IMR-90 (cell line): ENCODE measurements around the gene TMEM144. TPM values are rescaled to one million over a fixed set of nuclear protein-coding genes. Genes with fewer than 3 reads are reported as not detected.
"Not testable (repeated sequence)": the region's sequence is repeated elsewhere in the genome, so short reads cannot be mapped to it uniquely, and the experiment has no call there.

Source experiments
- ATAC-seq: fragments of 200-7000 bp; cut with Tn5 transposase; 2 replicates; pipeline ENCODE4 v1.9.1; 2020; ENCODE audit warnings: low read depth, mild to moderate bottlenecking, moderate library complexity
- BruUV-seq: library from RNA; stranded (reverse); fragments of 400-500 nt; replicated peaks from 2 replicates; lab custom pipeline; 2021; lab: Mats Ljungman, UMichigan
- CTCF ChIA-PET: fragments of 300-600 bp; formaldehyde crosslinking; extraction: SDS; loops from one replicate; lab custom pipeline; 2021; ENCODE audit warnings: antibody characterized with exemption; lab: Yijun Ruan, JAX
- POLR2A ChIA-PET: fragments of 300-600 bp; sonication (Branson Sonifier 250); formaldehyde crosslinking; loops from one replicate; lab custom pipeline; 2022; ENCODE audit warnings: antibody characterized with exemption; ENCODE audit not compliant: unreplicated experiment; lab: Charles Lee
- DNase-seq: peaks from one replicate; pipeline ENCODE4 v3.0.0; 2013
- H2AFZ ChIP-seq: replicated peaks from 2 replicates; pipeline ENCODE3; 2013; ENCODE audit warnings: low read length, mild to moderate bottlenecking; ENCODE audit not compliant: poor library complexity
- H2AK5ac ChIP-seq: 2 replicates; pipeline ENCODE4 v1.6.1; 2013; ENCODE audit warnings: low read depth, low read length, inconsistent platforms
- H2AK9ac ChIP-seq: replicated peaks from 2 replicates; pipeline ENCODE3; 2013; ENCODE audit warnings: mild to moderate bottlenecking, low read depth, low read length, moderate library complexity; ENCODE audit not compliant: poor library complexity
- H2BK120ac ChIP-seq: 2 replicates; pipeline ENCODE4 v1.6.1; 2013; ENCODE audit warnings: low read depth, low read length, inconsistent platforms
- H2BK15ac ChIP-seq: 3 replicates; pipeline ENCODE4 v1.6.1; 2013; ENCODE audit warnings: low read depth, low read length, inconsistent platforms
- H2BK20ac ChIP-seq: 2 replicates; pipeline ENCODE4 v1.6.1; 2013; ENCODE audit warnings: low read depth, mild to moderate bottlenecking, inconsistent platforms, low read length, moderate library complexity
- H2BK5ac ChIP-seq: 2 replicates; pipeline ENCODE4 v1.6.1; 2013; ENCODE audit warnings: mild to moderate bottlenecking, low read depth, low read length, inconsistent platforms; ENCODE audit not compliant: poor library complexity, severe bottlenecking
- H3K14ac ChIP-seq: replicated peaks from 2 replicates; pipeline ENCODE4 v1.6.1; 2013; ENCODE audit warnings: low read depth, low read length, inconsistent platforms
- H3K18ac ChIP-seq: 2 replicates; pipeline ENCODE4 v1.6.1; 2013; ENCODE audit warnings: low read depth, low read length, control low read depth
- H3K23ac ChIP-seq: 2 replicates; pipeline ENCODE4 v1.6.1; 2013; ENCODE audit warnings: low read depth, low read length, inconsistent platforms
- H3K27ac ChIP-seq: 2 replicates; pipeline ENCODE4 v1.5.1; 2013; ENCODE audit warnings: mild to moderate bottlenecking, control low read depth, low read length; ENCODE audit not compliant: insufficient read depth
- H3K27me3 ChIP-seq: 2 replicates; pipeline ENCODE4 v1.6.1; 2013; ENCODE audit warnings: low read length; ENCODE audit not compliant: control insufficient read depth, insufficient read depth
- H3K36me3 ChIP-seq: 2 replicates; pipeline ENCODE4 v1.6.1; 2013; ENCODE audit warnings: low read length, mixed read lengths; ENCODE audit not compliant: control insufficient read depth, insufficient read depth
- H3K4ac ChIP-seq: 2 replicates; pipeline ENCODE4 v1.6.1; 2013; ENCODE audit warnings: low read depth, low read length, inconsistent platforms
- H3K4me1 ChIP-seq: 2 replicates; pipeline ENCODE4 v1.6.1; 2013; ENCODE audit warnings: low read length, mixed read lengths; ENCODE audit not compliant: control insufficient read depth, insufficient read depth
- H3K4me2 ChIP-seq: 2 replicates; pipeline ENCODE4 v1.6.1; 2013; ENCODE audit warnings: low read depth, mild to moderate bottlenecking, control low read depth, low read length, moderate library complexity
- H3K4me3 ChIP-seq: 2 replicates; pipeline ENCODE4 v1.5.1; 2013; ENCODE audit warnings: low read depth, mild to moderate bottlenecking, control low read depth, low read length, moderate library complexity; ENCODE audit not compliant: insufficient read depth
- H3K56ac ChIP-seq: 2 replicates; pipeline ENCODE4 v1.6.1; 2013; ENCODE audit warnings: low read length, inconsistent platforms; ENCODE audit not compliant: insufficient read depth; ENCODE audit errors: extremely low read depth
- H3K79me1 ChIP-seq, 2 experiments: 2 replicates each; pipeline ENCODE4 v1.6.1; 2013; ENCODE audit warnings: low read length in 2 of 2, inconsistent platforms in 1 of 2, low read depth in 1 of 2
- H3K9ac ChIP-seq: 2 replicates; pipeline ENCODE4 v1.6.1; 2013; ENCODE audit warnings: low read depth, low read length, control low read depth
- H3K9me1 ChIP-seq: 2 replicates; pipeline ENCODE4 v1.6.1; 2013; ENCODE audit warnings: low read length, inconsistent platforms; ENCODE audit not compliant: insufficient read depth
- H3K9me3 ChIP-seq: 2 replicates; pipeline ENCODE4 v1.6.1; 2013; ENCODE audit warnings: low read length; ENCODE audit not compliant: control insufficient read depth, insufficient read depth
- H4K20me1 ChIP-seq: 2 replicates; pipeline ENCODE4 v1.6.1; 2013; ENCODE audit warnings: low read length, inconsistent platforms; ENCODE audit not compliant: insufficient read depth
- H4K5ac ChIP-seq: 2 replicates; pipeline ENCODE4 v1.6.1; 2013; ENCODE audit warnings: mild to moderate bottlenecking, low read depth, low read length, control low read depth
- H4K8ac ChIP-seq, 2 experiments: 2 replicates each; pipeline ENCODE4 v1.6.1; 2013; ENCODE audit warnings: low read depth in 2 of 2, low read length in 2 of 2, control low read depth in 1 of 2, inconsistent platforms in 1 of 2
- H4K91ac ChIP-seq: 2 replicates; pipeline ENCODE4 v1.6.1; 2013; ENCODE audit warnings: low read depth, low read length, inconsistent platforms; ENCODE audit not compliant: insufficient read depth
- CHD1 ChIP-seq: IDR thresholded peaks from 2 replicates; pipeline ENCODE4 v1.6.1; 2012; ENCODE audit warnings: low read depth, low read length, improper control_type of control experiment
- FOS ChIP-seq: fragments of 150-350 bp; IDR thresholded peaks from 2 replicates; pipeline ENCODE4 v1.6.1; 2016; ENCODE audit warnings: low read depth, low read length
- MXI1 ChIP-seq: IDR thresholded peaks from 2 replicates; pipeline ENCODE4 v1.6.1; 2012; ENCODE audit warnings: low read depth, mild to moderate bottlenecking, low read length, moderate library complexity, borderline replicate concordance
- RAD21 ChIP-seq: IDR thresholded peaks from 2 replicates; pipeline ENCODE4 v1.6.1; 2012; ENCODE audit warnings: low read length, improper control_type of control experiment
- RCOR1 ChIP-seq: IDR thresholded peaks from 2 replicates; pipeline ENCODE4 v1.6.1; 2012; ENCODE audit warnings: mild to moderate bottlenecking, low read length, improper control_type of control experiment; ENCODE audit not compliant: insufficient replicate concordance
- WGBS, 2 experiments: methylation state at CpG; one replicate each; pipeline versions ENCODE4 v1.1.5 to v1.1.7; 2013; ENCODE audit warnings: missing lambda C conversion rate in 2 of 2; ENCODE audit not compliant: insufficient read length in 1 of 2; ENCODE audit errors: extremely low coverage in 2 of 2; 5-methylcytosine and 5-hydroxymethylcytosine counted together
- dilution Hi-C: fragments of 300-500 bp; cut with HindIII; formaldehyde crosslinking; loops from one replicate; pipeline ENCODE4 v1.14.3; 2018; ENCODE audit warnings: low sequenced_read_pairs; ENCODE audit not compliant: unreplicated experiment
- in situ Hi-C: fragments of 300-500 bp; cut with MboI; formaldehyde crosslinking; loops from 3 replicates; pipeline ENCODE4 v1.14.3; 2019; ENCODE audit warnings: low sequenced_read_pairs, inconsistent platforms, mixed read lengths
- intact Hi-C: fragments of 100-400 bp; cut with micrococcal nuclease; formaldehyde crosslinking; loops from 2 replicates; pipeline ENCODE4 v1.10.0; 2022
- polyA plus RNA-seq, 3 experiments: library from polyadenylated mRNA; depleted of rRNA; stranded (reverse); fragments of >200 nt; gene quantifications; 2 replicates each; pipeline ENCODE4 v1.2.3, GENCODE V29; 2012; ENCODE audit warnings: low replicate concordance in 1 of 3
- total RNA-seq: library from RNA; depleted of rRNA; stranded (reverse); fragments of >200 nt; gene quantifications from 2 replicates; pipeline ENCODE4 v1.2.3, GENCODE V29; 2012

Gene TMEM144
- total and polyA plus RNA-seq, 2 of the 4 experiments (the other 2 are of a cell fraction) = 0.58 to 2.2 TPM

DNA sequence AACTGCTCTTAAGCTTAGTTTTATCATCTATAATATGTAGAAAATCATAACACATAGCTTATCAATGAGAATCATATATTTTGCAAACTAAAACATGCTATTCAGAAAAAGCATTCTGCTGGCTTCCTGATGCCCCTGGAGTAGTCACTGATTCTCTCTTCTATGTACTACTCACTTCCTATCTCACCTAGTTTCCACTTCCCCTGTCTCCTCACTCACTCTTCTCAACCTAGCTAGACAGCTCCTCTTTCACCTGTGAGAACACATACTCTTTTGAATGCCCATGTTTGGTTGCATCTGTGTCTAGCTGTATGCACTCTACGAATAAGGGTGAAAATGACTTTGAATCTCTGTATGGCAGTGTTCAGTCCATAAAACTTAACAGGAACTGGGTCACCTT lies 9.3 kb downstream of the TMEM144 start:
- DNase-seq (no peak), ATAC-seq (no peak)
- Histone ChIP-seq H3K18ac (no peak overlapping the region), H3K9ac (no peak overlapping the region), H3K4ac (no peak overlapping the region), H3K4me1 (no peaks in the 10 kb centered on the region), H3K36me3 (no peaks in the 10 kb centered on the region), H4K20me1 (no peaks in the 10 kb centered on the region), H4K8ac (no peak overlapping the region), H2AK5ac (no peak overlapping the region), H4K5ac (no peak overlapping the region), H2BK15ac (no peak overlapping the region), H3K14ac (no peak overlapping the region), H3K56ac (no peak overlapping the region), H3K27me3 (peaks cover 1% of the 10 kb centered on the region; the same call in 1 of the 2 replicates), H3K4me2 (no peak overlapping the region), H3K27ac (no peak overlapping the region), H2BK20ac (no peak overlapping the region), H3K4me3 (no peak overlapping the region), H3K23ac (no peak overlapping the region), H2AFZ (no peak overlapping the region), H3K9me1 (no peaks in the 10 kb centered on the region), H2AK9ac (no peak overlapping the region), H2BK120ac (no peak overlapping the region), H3K79me1 (no peaks in the 10 kb centered on the region), H4K91ac (no peak overlapping the region), H2BK5ac (no peak overlapping the region), H3K9me3 (no peaks in the 10 kb centered on the region)
- no CpG with 5 or more reads among the region's 1 CpG for WGBS, 2 experiments
- intact Hi-C loops = no loop called here
- TF ChIP-seq RCOR1 (no peak), MXI1 (no peak), RAD21 (no peak), CHD1 (no peak), FOS (no peak)
- dilution Hi-C loops = no loop called here
- no TSS peak for BruUV-seq
- CTCF ChIA-PET = no interaction called here
- POLR2A ChIA-PET = no interaction called here
- in situ Hi-C loops = no loop called here

DNA sequence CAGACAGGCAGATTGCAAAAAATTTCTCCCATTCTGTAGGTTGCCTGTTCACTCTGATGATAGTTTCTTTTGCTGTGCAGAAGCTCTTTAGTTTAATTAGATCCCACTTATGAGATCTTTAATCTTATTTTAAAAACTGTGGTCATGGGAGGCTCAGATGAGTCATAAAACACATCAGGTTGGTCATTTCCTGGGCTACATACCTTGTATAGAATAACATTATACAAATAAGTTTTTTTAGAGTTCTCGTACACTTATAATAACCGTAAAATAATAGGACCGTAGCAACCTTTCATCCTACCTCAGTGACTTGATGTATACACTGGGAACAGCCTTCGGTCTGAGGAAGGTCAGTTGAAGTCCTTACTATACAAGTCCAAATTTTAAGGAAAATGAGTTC lies 14.0 kb downstream of the TMEM144 start:
- H3K27ac ChIP-seq, H2BK5ac ChIP-seq, CTCF ChIA-PET, H4K20me1 ChIP-seq, intact Hi-C loops, H3K14ac ChIP-seq, H2AK5ac ChIP-seq, BruUV-seq, H2BK120ac ChIP-seq, H2AFZ ChIP-seq, H3K79me1 ChIP-seq, H3K4ac ChIP-seq, H4K91ac ChIP-seq, H3K4me1 ChIP-seq, H3K4me3 ChIP-seq, H3K18ac ChIP-seq, H3K23ac ChIP-seq, H3K4me2 ChIP-seq, H3K9ac ChIP-seq, dilution Hi-C loops, H3K9me1 ChIP-seq, H4K5ac ChIP-seq, H4K8ac ChIP-seq, H2BK20ac ChIP-seq, H2BK15ac ChIP-seq, POLR2A ChIA-PET, H3K9me3 ChIP-seq, DNase-seq, H3K36me3 ChIP-seq, H3K56ac ChIP-seq, H3K27me3 ChIP-seq, in situ Hi-C loops, ATAC-seq, H2AK9ac ChIP-seq: not testable (repeated sequence)
- WGBS, 2 experiments = no CpG with 5 or more reads among the region's 4 CpGs
